AG09309 (cell line): ENCODE results near the gene COG5.

Experiments
- DNase-seq: peaks from one replicate; pipeline ENCODE4 v3.0.0-alpha.2; 2010; ENCODE audit warnings: low read depth
- H3K4me3 ChIP-seq: 2 replicates; pipeline ENCODE4 v1.5.1; 2011; ENCODE audit warnings: mild to moderate bottlenecking, low read depth, low read length, moderate library complexity; ENCODE audit not compliant: control insufficient read depth
- TF ChIP-seq, protein P1 (sequence below): IDR thresholded peaks from 2 replicates; pipeline ENCODE4 v1.5.1; 2011; ENCODE audit warnings: mild to moderate bottlenecking, low read depth, low read length, inconsistent platforms; ENCODE audit not compliant: insufficient read depth, control insufficient read depth; ENCODE audit errors: missing control alignments

The COG5 gene

DNA sequence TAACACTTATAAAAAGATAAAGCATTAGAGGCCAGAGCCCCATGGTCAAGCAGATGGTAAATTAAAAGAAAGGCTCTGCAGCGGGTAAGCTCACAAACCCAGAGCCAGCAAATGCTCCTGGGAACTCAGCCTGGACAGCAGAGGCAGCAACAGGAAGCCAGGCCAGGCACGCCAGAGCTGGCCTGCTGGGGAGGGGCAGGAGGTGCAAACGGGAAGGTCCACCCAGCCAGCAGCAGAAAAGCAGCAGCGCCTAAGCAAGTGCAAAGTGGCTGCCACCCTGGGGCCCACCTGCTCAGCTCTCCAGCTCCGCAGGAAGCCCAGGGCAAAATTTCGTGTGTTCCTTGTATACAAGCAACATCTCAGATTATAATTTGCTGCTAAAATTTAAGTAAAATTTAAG lies 176.6 kb downstream of the COG5 start:
- DNase-seq: no peak
- TF ChIP-seq, protein P1, sequence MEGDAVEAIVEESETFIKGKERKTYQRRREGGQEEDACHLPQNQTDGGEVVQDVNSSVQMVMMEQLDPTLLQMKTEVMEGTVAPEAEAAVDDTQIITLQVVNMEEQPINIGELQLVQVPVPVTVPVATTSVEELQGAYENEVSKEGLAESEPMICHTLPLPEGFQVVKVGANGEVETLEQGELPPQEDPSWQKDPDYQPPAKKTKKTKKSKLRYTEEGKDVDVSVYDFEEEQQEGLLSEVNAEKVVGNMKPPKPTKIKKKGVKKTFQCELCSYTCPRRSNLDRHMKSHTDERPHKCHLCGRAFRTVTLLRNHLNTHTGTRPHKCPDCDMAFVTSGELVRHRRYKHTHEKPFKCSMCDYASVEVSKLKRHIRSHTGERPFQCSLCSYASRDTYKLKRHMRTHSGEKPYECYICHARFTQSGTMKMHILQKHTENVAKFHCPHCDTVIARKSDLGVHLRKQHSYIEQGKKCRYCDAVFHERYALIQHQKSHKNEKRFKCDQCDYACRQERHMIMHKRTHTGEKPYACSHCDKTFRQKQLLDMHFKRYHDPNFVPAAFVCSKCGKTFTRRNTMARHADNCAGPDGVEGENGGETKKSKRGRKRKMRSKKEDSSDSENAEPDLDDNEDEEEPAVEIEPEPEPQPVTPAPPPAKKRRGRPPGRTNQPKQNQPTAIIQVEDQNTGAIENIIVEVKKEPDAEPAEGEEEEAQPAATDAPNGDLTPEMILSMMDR: no peak

DNA sequence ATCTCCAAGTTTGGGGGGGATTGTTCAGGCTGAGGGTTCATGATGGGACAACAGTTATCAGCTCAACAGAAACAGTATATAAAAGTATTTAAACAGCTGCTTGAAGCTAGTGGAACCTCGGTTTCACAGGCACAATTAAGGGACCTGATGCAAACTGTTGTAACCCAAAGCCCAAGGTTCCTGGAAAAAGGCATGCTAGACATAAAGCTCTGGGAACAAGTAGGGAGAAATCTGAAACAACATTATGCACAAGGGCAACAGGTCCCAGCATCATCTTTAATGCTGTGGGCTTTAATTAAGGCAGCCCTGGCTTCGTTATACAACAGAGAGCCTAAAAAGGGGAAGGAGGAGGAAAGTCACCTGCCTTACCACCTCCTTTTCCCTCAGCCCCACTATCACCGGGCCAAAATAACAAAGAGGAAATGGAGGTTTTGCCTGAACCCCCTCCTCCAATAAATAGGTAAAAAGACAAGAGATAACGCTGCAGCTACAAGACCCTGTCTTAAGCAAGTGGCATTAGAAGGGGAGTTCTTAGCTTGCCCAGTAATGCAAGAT lies 177.1 kb downstream of the COG5 start:
- TF ChIP-seq, protein P1: no peak
- no peak for DNase-seq
- H3K4me3 ChIP-seq: no peak overlapping the region

More for the DNA sequence above, 176.6 kb downstream of the COG5 start:
- no peak overlapping the region for H3K4me3 ChIP-seq

DNA sequence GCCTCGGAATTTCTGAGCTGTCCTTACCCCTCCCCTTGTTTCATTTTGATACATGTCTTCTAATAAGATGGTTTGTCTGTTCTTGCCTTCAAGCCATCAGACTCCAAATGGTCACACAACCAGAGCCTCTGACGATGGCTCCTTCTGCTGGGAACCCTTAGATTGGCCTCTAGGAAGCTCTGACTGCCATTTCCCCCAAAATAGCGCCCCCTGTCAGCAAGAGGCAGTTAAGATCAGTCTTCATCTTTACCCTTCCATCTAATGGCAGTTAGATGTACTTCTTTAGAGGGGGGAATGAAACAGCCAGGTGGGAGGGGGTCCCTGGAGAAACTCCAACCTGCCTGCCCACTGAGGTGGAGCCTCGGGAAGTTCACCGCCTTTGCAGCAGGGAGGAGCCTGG lies 179.7 kb downstream of the COG5 start:
- H3K4me3 ChIP-seq: no peak overlapping the region
- DNase-seq: no peak
- TF ChIP-seq, protein P1: no peak

DNA sequence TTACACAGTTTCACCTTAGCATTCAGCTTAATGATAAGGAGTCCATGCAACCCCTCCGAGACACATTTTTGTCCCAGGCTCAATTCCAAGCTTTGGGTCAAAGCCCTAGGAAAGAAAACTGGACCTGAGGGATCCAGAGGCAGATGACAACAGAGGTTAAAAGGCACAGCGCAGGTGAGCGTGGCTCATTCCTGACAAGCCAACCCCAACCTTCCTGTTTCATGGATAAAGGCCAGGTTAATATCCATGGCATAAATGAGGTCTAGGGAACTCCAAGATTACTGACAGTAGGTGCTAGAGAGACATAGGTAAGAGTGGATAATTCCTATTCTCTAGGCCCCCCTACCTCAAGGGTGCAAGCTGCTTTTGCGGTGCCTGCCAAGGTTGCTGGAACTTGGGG lies 180.5 kb downstream of the COG5 start:
- DNase-seq: no peak
- H3K4me3 ChIP-seq: no peak overlapping the region
- TF ChIP-seq, protein P1: no peak

DNA sequence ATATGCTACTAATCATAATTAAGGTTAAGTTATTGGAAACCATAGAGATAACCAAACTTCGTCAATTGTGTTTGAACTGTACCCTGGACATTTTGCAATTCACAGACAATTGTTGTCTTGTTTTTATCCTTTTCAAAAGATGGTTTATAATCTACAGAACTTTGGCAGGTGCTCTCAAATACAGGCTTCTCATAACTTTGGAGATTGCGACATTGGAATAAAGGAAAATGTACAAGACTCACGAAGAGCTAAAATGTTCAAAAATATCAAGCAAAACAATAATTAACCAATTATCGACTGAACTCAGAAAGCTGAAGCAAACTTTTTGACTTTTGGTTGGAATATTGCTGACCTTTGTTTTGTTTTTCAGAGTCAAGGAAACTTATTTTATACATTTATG lies 182.3 kb downstream of the COG5 start:
- no peak for DNase-seq
- TF ChIP-seq, protein P1: no peak
- no peak overlapping the region for H3K4me3 ChIP-seq

DNA sequence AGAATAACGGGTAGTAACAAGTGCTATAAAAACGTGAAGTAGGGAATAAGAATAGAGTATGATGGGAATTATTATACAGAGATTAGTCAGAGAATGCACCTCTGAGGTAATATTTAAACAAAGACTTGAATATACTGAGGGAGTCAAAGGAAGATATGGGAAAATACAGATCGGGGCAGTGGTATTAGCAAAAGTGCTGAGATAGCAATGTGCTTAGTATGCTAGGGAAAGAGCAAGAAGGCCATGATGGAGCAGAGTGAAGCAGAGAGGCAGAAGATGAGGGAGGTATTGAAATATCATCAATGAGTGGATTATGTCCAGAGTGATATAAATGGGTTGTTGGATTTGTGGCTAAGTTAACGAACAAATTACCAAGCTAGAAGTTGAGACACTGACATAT lies 190.4 kb downstream of the COG5 start:
- DNase-seq: no peak
- no peak overlapping the region for H3K4me3 ChIP-seq
- TF ChIP-seq, protein P1: no peak

DNA sequence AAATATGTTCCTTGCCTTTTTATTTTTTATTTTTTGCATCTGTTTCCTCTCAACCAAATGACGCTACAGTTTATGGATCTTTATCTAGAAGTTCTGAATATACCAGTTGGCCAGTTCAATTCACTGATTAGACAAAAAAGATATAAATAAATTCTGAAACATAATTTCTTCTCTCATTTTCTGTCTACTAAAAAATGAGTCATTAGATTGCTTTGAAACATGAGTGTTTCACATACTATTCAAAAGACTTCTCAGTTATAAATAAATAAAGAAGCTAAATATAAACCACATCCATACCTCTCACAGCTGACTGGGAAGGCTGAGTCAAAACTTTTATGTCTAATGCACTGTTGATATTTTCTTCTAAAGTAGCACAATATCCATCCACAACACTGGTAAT lies 191.4 kb downstream of the COG5 start:
- H3K4me3 ChIP-seq: no peak overlapping the region
- TF ChIP-seq, protein P1: no peak
- DNase-seq: no peak
